A673 (cell line): ENCODE measurements around the gene GOLGA3.

Source experiments
- CTCF ChIP-seq: fragments of 300-800, 200-600 bp; sonication (generic); conservative IDR thresholded peaks from 2 replicates; pipeline ENCODE4 v1.5.1; 2017; ENCODE audit warnings: low read depth, mild to moderate bottlenecking, antibody characterized with exemption, low read length, moderate library complexity, mixed read lengths
- EZH2 ChIP-seq: fragments of 200-600 bp; sonication (generic); IDR thresholded peaks from 2 replicates; pipeline ENCODE4 v1.6.1; 2017; ENCODE audit warnings: borderline replicate concordance, low read depth, mild to moderate bottlenecking, mixed read lengths, antibody characterized with exemption, low read length; ENCODE audit not compliant: poor library complexity, severe bottlenecking

DNA sequence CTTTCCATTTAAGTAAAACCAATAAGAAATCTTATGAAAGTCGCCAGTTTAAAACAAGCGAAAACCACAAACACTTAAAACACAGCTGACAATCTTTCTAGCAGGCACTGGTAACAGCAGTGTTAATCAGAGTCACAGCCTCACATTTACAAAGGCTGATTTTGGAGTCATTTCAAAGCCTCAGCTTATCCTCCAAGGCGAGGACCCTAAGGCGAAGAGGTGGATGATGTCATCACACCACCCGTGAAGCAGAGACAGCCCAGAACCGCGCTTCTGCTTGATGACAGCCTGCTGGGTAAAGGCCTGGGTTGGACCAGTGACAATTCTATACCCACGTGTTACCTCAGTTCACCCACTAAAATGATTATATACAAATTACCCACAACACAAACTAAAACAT, 10.1 kb downstream of the GOLGA3 start:
- TF ChIP-seq CTCF, result no peak
- no peak for TF ChIP-seq EZH2
